Mesenchymal stem cell (in vitro differentiated cells and primary cell): ENCODE results near the gene COL4A2.
A peak's percentile ranks its signal among the peaks of the same experiment; 100 is the strongest.

Source experiments
- DNase-seq: peaks from one replicate; pipeline ENCODE4 v3.0.0-alpha.2; 2013
- H2AFZ ChIP-seq: one replicate; pipeline ENCODE4 v1.6.1; 2013; ENCODE audit warnings: low read depth, mild to moderate bottlenecking, control low read depth, inconsistent platforms, low read length, moderate library complexity
- H2AK5ac ChIP-seq: 2 replicates; pipeline ENCODE4 v1.6.1; 2013; ENCODE audit warnings: low read length, moderate library complexity, mild to moderate bottlenecking, inconsistent platforms; ENCODE audit not compliant: severe bottlenecking
- H2BK120ac ChIP-seq: one replicate; pipeline ENCODE4 v1.6.1; 2013; ENCODE audit warnings: low read depth, mild to moderate bottlenecking, inconsistent platforms, low read length, moderate library complexity
- H2BK12ac ChIP-seq, 2 experiments: one replicate each; pipeline ENCODE4 v1.6.1; 2013; ENCODE audit warnings: inconsistent platforms in 2 of 2, low read length in 2 of 2, mild to moderate bottlenecking in 2 of 2, moderate library complexity in 2 of 2, control low read depth in 1 of 2
- H2BK15ac ChIP-seq: one replicate; pipeline ENCODE4 v1.6.1; 2013; ENCODE audit warnings: mild to moderate bottlenecking, low read depth, inconsistent platforms; ENCODE audit not compliant: poor library complexity, severe bottlenecking
- H2BK5ac ChIP-seq: 2 replicates; pipeline ENCODE4 v1.6.1; 2013; ENCODE audit warnings: low read depth, mild to moderate bottlenecking, low read length, control low read depth, inconsistent platforms; ENCODE audit not compliant: poor library complexity, severe bottlenecking
- H3K14ac ChIP-seq, 2 experiments: one replicate each; pipeline ENCODE4 v1.6.1; 2013; ENCODE audit warnings: inconsistent platforms in 2 of 2, low read length in 2 of 2, control low read depth in 1 of 2, mild to moderate bottlenecking in 1 of 2, moderate library complexity in 1 of 2
- H3K18ac ChIP-seq, 2 experiments: one replicate each; pipeline ENCODE4 v1.6.1; 2013; ENCODE audit warnings: inconsistent platforms in 2 of 2, low read length in 2 of 2, control low read depth in 1 of 2, low read depth in 1 of 2, mild to moderate bottlenecking in 1 of 2
- H3K23ac ChIP-seq, 2 experiments: one replicate each; pipeline ENCODE4 v1.6.1; 2013; ENCODE audit warnings: inconsistent platforms in 2 of 2, low read length in 2 of 2, mild to moderate bottlenecking in 2 of 2, moderate library complexity in 2 of 2, control low read depth in 1 of 2
- H3K27ac ChIP-seq: 2 replicates; pipeline ENCODE4 v1.5.1; 2013; ENCODE audit warnings: mild to moderate bottlenecking, moderate library complexity, low read length, control low read depth, inconsistent platforms; ENCODE audit not compliant: poor library complexity, severe bottlenecking
- H3K27me3 ChIP-seq, 2 experiments: 2 replicates each; pipeline versions ENCODE4 v1.6.1 to v1.7.0; 2013; ENCODE audit warnings: low read length in 2 of 2, mild to moderate bottlenecking in 2 of 2, moderate library complexity in 2 of 2, control low read depth in 1 of 2, inconsistent platforms in 1 of 2; ENCODE audit not compliant: control insufficient read depth in 1 of 2, insufficient read depth in 1 of 2
- H3K36me3 ChIP-seq, 2 experiments: 2 replicates each; pipeline versions ENCODE4 v1.6.1 to v1.7.0; 2013; ENCODE audit warnings: low read length in 2 of 2, control low read depth in 1 of 2, inconsistent platforms in 1 of 2, low read depth in 1 of 2, mild to moderate bottlenecking in 1 of 2; ENCODE audit not compliant: insufficient read depth in 2 of 2, control insufficient read depth in 1 of 2
- H3K4ac ChIP-seq, 2 experiments: one replicate each; pipeline ENCODE4 v1.6.1; 2013; ENCODE audit warnings: inconsistent platforms in 2 of 2, low read length in 2 of 2, mild to moderate bottlenecking in 2 of 2, moderate library complexity in 2 of 2, control low read depth in 1 of 2, low read depth in 1 of 2
- H3K4me1 ChIP-seq: 2 replicates; pipeline ENCODE4 v1.6.1; 2013; ENCODE audit warnings: low read depth, low read length, control low read depth; ENCODE audit not compliant: control insufficient read depth, insufficient read depth
- H3K4me2 ChIP-seq: 2 replicates; pipeline ENCODE4 v1.6.1; 2013; ENCODE audit warnings: low read length, mild to moderate bottlenecking, inconsistent platforms; ENCODE audit not compliant: poor library complexity, severe bottlenecking
- H3K4me3 ChIP-seq, 2 experiments: 2 replicates each; pipeline versions ENCODE4 v1.5.1 to v1.7.0; 2013; ENCODE audit warnings: low read length in 2 of 2, mild to moderate bottlenecking in 2 of 2, control low read depth in 1 of 2, low read depth in 1 of 2; ENCODE audit not compliant: insufficient read depth in 1 of 2
- H3K79me1 ChIP-seq: replicated peaks from 2 replicates; pipeline ENCODE4 v1.6.1; 2013; ENCODE audit warnings: mild to moderate bottlenecking, control low read depth, low read length, inconsistent platforms; ENCODE audit not compliant: poor library complexity, severe bottlenecking
- H3K9ac ChIP-seq: 2 replicates; pipeline ENCODE4 v1.7.0; 2013; ENCODE audit warnings: mild to moderate bottlenecking, low read length, moderate library complexity
- H3K9me3 ChIP-seq: 2 replicates; pipeline ENCODE4 v1.7.0; 2013; ENCODE audit warnings: mild to moderate bottlenecking, low read length; ENCODE audit not compliant: control insufficient read depth
- H4K8ac ChIP-seq: one replicate; pipeline ENCODE4 v1.6.1; 2013; ENCODE audit warnings: inconsistent platforms, mild to moderate bottlenecking, low read length, moderate library complexity
- H4K91ac ChIP-seq: one replicate; pipeline ENCODE4 v1.6.1; 2013; ENCODE audit warnings: mild to moderate bottlenecking, low read length, inconsistent platforms
- WGBS: methylation state at CpG from one replicate; pipeline ENCODE4 v1.1.7; 2013; ENCODE audit warnings: mixed read lengths; 5-methylcytosine and 5-hydroxymethylcytosine counted together

COL4A2 gene

GRCh38 chr13:110280231-110280813, 26.8 kb upstream of the COL4A2 start:
- H3K23ac ChIP-seq: no peak overlapping the region
- H3K14ac ChIP-seq: no peak overlapping the region
- H2BK5ac ChIP-seq: no peak overlapping the region
- H2AK5ac ChIP-seq: no peak overlapping the region
- no peak overlapping the region for H3K4me3 ChIP-seq
- no peak overlapping the region for H3K18ac ChIP-seq
- WGBS: 95% methylated on average over 7 of the region's 9 CpGs
- no peak overlapping the region for H4K91ac ChIP-seq
- no peak overlapping the region for H2AFZ ChIP-seq
- H2BK15ac ChIP-seq: no peak overlapping the region
- H3K36me3 ChIP-seq: peaks cover 0 to 24% of the 10 kb centered on the region in 2 experiments
- no peak overlapping the region for H4K8ac ChIP-seq
- no peak overlapping the region for H3K9ac ChIP-seq
- no peak overlapping the region for H3K27ac ChIP-seq
- no peak overlapping the region for H3K4me2 ChIP-seq
- H3K79me1 ChIP-seq: peaks cover 21% of the 10 kb centered on the region
- H3K4me1 ChIP-seq: peaks cover 10% of the 10 kb centered on the region
- H3K27me3 ChIP-seq: peaks cover 0 to 4% of the 10 kb centered on the region in 2 experiments
- peaks cover 1% of the 10 kb centered on the region for H3K9me3 ChIP-seq
- H2BK120ac ChIP-seq: no peak overlapping the region
- no peak for DNase-seq
- no peak overlapping the region for H3K4ac ChIP-seq
- H2BK12ac ChIP-seq: no peak overlapping the region

- Histone ChIP-seq H3K4me2 (no peak overlapping the region), H4K91ac (no peak overlapping the region), H3K18ac (no peak overlapping the region), H2BK120ac (no peak overlapping the region), H3K79me1 (peaks cover 21% of the 10 kb centered on the region), H2BK5ac (no peak overlapping the region), H3K9me3 (peaks cover 5% of the 10 kb centered on the region), H3K9ac (no peak overlapping the region), H3K4me1 (peaks cover 10% of the 10 kb centered on the region), H3K27ac (no peak overlapping the region), H3K4ac (no peak overlapping the region), H3K14ac (no peak overlapping the region), H2AFZ (no peak overlapping the region), H3K36me3 (peaks cover 0 to 28% of the 10 kb centered on the region in 2 experiments), H2BK12ac (no peak overlapping the region), H3K27me3 (peaks cover 0 to 4% of the 10 kb centered on the region in 2 experiments), H2BK15ac (no peak overlapping the region), H4K8ac (no peak overlapping the region), H3K4me3 (no peak overlapping the region), H2AK5ac (no peak overlapping the region), H3K23ac (no peak overlapping the region)
- 93% methylated on average over 4 of the region's 7 CpGs for WGBS
- DNase-seq: no peak
Observed at GRCh38 chr13:110280985-110281688, 25.9 kb upstream of the COL4A2 start.

GRCh38 chr13:110281736-110282135, 25.3 kb upstream of the COL4A2 start:
- Histone ChIP-seq H3K4me1 (peaks cover 10% of the 10 kb centered on the region), H3K4me3 (no peak overlapping the region), H3K23ac (no peak overlapping the region), H2BK15ac (no peak overlapping the region), H3K18ac (no peak overlapping the region), H3K9me3 (peaks cover 5% of the 10 kb centered on the region), H4K8ac (no peak overlapping the region), H3K9ac (no peak overlapping the region), H3K4me2 (no peak overlapping the region), H2BK5ac (no peak overlapping the region), H2BK12ac (no peak overlapping the region), H2AK5ac (no peak overlapping the region), H3K4ac (no peak overlapping the region), H3K27ac (no peak overlapping the region), H3K36me3 (peaks cover 0 to 34% of the 10 kb centered on the region in 2 experiments), H3K27me3 (peaks cover 0 to 4% of the 10 kb centered on the region in 2 experiments), H3K14ac (no peak overlapping the region), H2AFZ (no peak overlapping the region), H3K79me1 (peaks cover 18% of the 10 kb centered on the region), H2BK120ac (no peak overlapping the region), H4K91ac (no peak overlapping the region)
- no peak for DNase-seq
- 88% methylated on average over 5 of the region's 5 CpGs for WGBS

- DNase-seq: no peak
- peaks cover 5% of the 10 kb centered on the region for H3K9me3 ChIP-seq
- H2BK15ac ChIP-seq: no peak overlapping the region
- 100% methylated on average over 1 of the region's 1 CpG for WGBS
- peaks cover 10% of the 10 kb centered on the region for H3K4me1 ChIP-seq
- no peak overlapping the region for H3K14ac ChIP-seq
- peaks cover 0 to 4% of the 10 kb centered on the region in 2 experiments for H3K27me3 ChIP-seq
- no peak overlapping the region for H4K8ac ChIP-seq
- peak overlapping the region in 1 of 2 experiments; percentile 45 for H2BK12ac ChIP-seq
- no peak overlapping the region for H2AFZ ChIP-seq
- peaks cover 19% of the 10 kb centered on the region for H3K79me1 ChIP-seq
- peak overlapping the region in 1 of 2 experiments; percentile 47 for H3K23ac ChIP-seq
- no peak overlapping the region for H4K91ac ChIP-seq
- no peak overlapping the region for H3K4me2 ChIP-seq
- H2AK5ac ChIP-seq: no peak overlapping the region
- H3K36me3 ChIP-seq: peaks cover 0 to 39% of the 10 kb centered on the region in 2 experiments
- H3K9ac ChIP-seq: no peak overlapping the region
- no peak overlapping the region for H2BK5ac ChIP-seq
- H3K4ac ChIP-seq: no peak overlapping the region
- H3K18ac ChIP-seq: no peak overlapping the region
- H2BK120ac ChIP-seq: no peak overlapping the region
- H3K4me3 ChIP-seq: no peak overlapping the region
- no peak overlapping the region for H3K27ac ChIP-seq
Observed at GRCh38 chr13:110282316-110282841, 24.7 kb upstream of the COL4A2 start.
